ELR (cell line): ENCODE data around the gene ZNF133.
"Not testable (repeated sequence)": the region's sequence is repeated elsewhere in the genome, so short reads cannot be mapped to it uniquely, and the experiment has no call there.

Experiments
- DNase-seq: peaks from one replicate; pipeline ENCODE4 v3.0.0-alpha.2; 2015; ENCODE audit warnings: low read depth

Gene ZNF133

DNA sequence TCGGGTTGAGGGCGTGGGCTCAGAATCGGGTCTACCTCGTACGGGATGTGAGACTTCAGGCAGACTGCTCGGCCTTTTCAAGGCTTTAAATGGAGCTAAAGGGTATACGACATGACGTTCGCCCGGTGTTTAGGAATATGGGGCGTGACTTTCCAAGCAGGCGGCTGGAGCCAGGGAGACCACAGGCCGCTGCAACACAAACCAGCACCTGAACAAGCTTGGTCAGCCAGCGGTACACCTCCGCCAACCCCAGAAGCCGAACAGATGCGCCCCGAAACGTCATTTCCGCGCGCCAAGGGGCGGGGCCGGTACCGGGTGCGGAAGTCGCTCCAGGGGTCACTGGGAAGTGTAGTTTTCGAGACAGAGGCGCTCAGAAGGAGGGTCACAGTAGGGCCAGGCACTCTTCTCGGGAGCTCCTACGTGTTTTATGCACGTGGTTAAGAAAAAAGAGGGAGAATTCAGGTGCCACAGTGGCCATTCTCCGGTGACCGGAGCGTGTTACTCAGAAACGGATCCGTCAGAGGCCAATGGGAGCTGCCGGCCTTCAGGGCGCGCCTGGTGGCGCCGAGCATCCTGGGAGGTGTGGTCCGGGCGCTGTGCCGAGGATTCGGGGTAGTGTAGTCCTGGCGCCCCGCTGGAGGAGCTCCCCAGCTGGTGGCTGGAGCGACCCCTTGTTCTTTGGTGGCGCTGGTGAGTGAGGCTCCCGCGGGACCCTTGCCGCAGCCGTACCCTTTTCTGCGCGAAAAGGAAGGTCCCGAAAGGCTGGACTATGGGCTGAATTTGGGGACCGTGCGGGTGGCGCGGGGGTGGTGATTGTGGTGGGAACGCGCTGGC is at the start of gene ZNF133:
ZNF133 (plus strand) TSS at position 613 of the 834 bp plus-strand sequence. CDS start 17,160 bp downstream, outside the sequence.
- DNase-seq, result peak; percentile 91

- DNase-seq, result no peak
Observed at GRCh38 chr20:18240997-18241396, 47.3 kb upstream of the ZNF133 start.

- no peak for DNase-seq
Observed at GRCh38 chr20:18243802-18244201, 44.5 kb upstream of the ZNF133 start.

DNA sequence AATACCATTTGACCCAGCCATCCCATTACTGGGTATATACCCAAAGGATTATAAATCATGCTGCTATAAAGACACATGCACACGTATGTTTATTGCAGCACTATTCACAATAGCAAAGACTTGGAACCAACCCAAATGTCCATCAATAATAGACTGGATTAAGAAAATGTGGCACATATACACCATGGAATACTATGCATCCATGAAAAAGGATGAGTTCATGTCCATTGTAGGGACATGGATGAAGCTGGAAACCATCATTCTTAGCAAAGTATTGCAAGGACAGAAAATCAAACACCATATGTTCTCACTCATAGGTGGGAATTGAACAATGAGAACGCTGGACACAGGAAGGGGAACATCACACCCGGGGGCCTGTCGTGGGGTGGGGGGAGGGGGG is 39.8 kb upstream of the ZNF133 start:
- DNase-seq, result not testable (repeated sequence)

DNA sequence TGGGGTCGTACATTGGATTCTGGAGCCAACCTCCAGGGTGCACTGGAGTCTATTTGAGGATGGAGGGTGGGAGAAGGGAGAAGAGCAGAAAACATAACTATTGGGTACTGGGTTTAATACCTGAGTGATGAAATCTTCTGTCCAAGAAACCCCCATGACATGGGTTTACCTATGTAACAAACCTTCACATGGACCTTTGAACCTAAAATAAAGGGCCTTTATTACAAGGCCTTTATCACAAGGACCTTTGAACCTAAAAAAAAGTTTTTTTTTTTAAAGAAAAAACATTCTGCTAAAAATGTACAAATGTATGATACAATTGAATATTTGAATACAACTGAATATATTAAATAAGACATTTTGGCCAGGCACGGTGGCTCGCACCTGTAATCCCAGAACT is 38.1 kb upstream of the ZNF133 start:
- DNase-seq, result no peak

GRCh38 chr20:18252597-18253451 is 35.5 kb upstream of the ZNF133 start:
- DNase-seq, result peak; percentile 3

DNA sequence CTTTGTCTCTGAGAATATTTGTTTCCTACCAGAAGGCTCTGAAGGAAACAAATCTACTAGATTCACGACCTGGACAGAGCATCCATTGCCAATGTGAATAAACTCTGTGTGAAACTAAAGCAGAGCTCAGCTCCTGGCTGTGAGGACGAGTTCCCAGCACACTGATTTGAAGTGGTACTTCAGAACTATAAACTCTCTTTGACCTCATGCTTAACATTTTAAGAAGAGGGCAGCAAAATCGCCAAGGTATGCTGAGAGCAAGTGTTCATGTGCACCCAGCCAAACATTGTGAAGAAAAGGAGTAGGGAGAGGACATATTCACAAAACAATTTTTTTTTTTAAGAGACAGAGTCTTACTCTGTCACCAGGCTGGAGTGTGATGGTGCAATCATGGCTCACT is 33.7 kb upstream of the ZNF133 start:
- DNase-seq, result no peak

GRCh38 chr20:18255526-18255925 is 32.8 kb upstream of the ZNF133 start:
- DNase-seq, result no peak

GRCh38 chr20:18256440-18257090 is 31.8 kb upstream of the ZNF133 start:
- DNase-seq, result no peak

DNA sequence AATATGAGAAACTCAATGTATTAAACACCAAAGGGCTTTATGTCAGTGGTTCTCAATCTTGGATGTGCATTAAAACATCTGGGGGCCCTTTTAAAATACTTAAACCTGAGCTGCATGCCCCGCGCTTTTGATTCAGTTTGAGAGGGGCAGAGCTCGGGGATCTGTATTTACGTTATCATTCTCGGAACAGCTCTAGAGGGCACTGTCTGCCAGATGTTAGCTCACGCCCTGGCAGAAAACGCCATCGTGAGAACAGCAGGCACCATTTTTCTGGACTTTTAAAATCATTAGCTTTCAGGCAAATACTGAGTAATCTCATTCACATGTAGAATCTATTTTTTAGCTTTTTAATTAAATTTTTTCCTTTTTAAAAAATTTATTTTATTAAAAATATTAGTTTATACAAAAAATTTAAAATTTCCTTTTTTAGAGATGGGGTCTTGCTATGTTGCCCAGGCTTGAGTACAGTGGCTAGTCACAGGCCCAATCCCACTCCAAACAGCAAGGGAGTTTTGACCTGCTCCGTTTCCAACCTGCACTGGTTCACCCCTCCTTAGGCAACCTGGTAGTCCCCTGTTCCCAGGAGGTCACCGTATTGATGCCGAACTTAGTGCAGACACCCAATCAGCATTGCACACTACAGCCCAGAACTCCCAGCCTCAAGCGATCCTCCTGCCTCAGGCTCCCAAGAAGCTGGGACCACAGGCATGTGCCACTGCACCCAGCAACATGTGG is 30.0 kb upstream of the ZNF133 start:
- DNase-seq, result peak; percentile 17

DNA sequence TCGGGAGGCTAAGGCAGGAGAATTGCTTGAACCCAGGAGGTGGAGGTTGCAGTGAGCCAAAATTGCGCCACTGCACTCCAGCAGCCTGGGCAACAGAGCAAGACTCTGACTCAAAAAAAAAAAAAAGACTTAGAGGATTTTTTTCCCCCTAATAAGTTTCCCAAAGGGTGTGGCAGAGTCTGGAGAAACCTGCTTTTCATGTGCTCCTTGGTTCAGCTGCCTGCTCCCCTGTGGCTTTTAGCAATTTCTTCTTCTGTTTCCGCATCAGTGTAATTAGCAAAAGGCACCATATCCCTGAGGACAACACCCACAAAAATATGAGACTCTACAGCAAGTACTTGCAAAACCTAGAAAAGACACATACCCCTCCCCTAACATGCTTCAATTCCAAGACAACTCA is 28.6 kb upstream of the ZNF133 start:
- DNase-seq, result no peak

DNA sequence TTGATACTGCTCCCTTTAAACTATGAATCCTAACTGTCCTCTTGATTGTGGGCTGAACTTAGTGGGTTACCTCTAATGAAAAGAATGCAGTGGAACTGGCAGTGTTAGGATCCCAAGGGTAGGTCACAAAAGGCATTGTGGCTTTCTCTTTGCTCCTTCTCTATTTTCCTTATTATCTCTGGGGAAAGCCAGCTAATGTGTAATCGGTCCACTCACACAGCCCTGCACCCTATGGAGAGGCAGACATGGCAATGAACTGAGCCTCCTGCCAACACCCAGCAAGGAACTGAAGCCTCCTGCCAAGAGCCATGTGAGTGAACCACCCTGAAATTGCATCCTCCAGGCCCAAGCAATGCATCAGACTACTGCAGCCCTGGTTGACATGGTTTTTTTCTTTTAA is 24.6 kb upstream of the ZNF133 start:
- no peak for DNase-seq

DNA sequence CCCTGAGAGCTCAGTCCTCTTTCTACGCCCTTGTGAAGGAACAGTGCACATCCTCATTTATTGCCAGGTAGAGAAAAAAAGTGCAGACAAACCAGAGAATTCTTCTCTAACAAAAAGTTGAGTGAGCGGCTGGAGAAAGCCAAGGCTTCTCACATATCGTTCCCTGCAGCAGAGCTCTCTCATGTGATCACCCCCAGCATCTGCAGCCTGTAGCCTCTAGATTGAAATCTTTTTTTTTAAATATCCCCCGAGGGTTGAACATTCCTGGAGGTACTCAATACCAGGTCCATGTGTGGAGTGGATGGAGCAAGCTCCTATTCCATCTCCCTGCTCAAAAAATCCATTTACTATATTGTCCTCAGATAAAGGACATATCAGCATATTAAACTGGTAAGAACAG is 22.9 kb upstream of the ZNF133 start:
- DNase-seq, result no peak

DNA sequence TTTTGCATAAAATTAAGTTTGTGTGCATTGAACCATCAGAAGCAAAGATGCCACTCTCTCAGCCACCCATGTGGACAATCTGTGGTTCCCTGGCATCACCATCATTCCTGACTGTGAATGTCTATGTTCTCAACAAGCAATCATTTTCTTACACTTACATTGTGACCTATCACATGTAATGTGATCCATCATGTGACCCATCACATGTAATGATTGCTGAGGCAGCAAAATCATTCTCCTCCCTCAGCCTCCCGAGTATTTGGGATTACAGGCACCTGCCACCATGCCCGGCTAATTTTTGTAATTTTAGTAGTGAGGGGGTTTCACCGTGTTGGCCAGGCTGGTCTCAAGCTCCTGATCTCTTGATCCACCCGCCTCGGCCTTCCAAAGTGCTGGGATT is 22.0 kb upstream of the ZNF133 start:
- no peak for DNase-seq

DNA sequence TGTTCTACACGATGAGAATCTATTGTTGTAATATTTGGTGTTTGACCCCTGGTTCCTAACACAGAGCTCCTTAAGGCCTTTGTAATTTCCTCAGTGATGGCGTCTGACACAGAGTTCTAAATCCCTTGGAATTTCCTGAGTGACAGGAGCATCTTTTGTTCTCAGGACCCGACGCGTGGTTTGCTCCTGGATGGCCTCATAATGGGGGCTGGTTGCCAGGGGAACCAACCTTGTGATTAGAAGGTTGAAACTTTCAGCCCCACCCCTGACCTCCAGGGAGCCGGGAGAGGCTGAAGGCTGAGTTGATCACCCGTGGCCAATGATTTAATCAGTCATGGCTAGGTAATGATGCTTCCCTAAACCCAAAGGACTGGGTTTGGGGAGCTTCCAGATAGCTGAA is 20.5 kb upstream of the ZNF133 start:
- DNase-seq, result no peak

DNA sequence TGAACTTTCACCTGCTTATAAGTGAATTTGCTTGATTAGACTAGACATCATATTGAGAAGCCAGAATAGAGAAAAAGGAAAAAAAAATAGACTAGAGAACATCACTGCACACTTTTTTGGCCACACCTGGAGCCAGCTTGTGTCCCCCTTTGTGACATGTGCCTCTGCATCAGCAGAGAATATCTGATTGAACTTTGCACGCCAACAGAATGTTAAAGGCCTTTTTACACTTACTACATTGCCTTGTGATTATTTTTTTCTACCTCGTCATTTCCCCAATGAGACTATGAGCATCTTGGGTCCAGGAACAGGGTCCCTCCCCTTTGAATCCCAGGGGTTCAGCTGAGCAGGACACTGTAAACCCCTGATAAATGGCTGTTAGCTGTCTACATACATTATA is 17.2 kb upstream of the ZNF133 start:
- no peak for DNase-seq

DNA sequence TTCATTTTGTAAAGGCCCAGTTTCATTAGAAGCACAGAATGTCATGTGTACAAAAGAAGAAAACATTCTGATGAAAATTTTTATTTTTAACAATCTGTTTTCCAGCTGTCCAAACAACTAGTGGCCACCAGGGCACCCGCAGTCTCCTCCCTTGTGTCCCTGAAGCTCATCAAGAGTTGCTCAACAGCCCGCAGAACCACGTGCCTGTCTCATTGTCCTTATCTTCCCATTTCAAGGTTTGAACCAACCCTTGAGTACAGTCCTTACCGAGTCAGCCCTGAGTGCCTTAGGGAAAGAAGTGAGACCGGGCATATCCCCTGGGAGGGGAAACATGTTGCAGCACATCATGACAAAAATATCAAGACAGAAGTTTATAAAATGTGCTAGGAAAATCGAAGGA is 15.9 kb upstream of the ZNF133 start:
- DNase-seq, result peak; percentile 35

- DNase-seq, result no peak
Observed at GRCh38 chr20:18273738-18274137, 14.6 kb upstream of the ZNF133 start.

DNA sequence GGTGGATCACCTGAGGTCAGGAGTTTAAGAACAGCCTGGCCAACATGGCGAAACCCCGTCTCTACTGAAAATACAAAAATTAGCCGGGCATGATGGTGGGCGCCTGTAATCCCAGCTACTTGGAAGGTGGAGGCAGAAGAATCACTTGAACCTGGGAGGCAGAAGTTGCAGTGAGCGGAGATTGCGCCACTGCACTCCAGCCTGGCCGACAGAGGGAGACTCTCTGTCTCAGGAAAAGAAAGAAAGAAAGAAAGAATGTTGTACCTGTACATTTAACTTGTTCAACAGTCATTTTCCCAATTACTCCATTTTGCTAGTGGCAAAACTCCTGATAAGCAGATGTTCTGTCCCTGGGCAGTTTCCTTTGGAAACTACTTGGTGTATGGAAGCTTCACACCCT is 12.4 kb upstream of the ZNF133 start:
- not testable (repeated sequence) for DNase-seq

DNA sequence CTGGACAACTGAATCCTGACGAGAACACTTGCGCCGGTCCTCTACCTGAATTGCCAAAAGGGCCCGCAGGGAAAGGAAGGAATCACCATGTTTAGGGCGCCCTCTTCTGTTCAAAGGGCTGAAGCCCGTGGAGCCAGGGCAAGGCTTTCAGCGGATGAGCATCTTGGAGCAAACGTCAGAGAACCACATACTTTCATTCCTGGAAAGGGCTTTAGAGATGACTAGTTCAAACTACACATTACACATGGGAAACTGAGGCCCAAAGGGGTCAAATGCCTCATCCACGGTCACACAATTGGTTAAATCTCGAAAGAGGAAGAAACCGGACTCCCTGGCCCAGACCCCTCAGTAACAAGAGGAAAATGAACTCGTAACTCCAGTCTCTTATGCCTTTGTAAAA is 11.5 kb upstream of the ZNF133 start:
- DNase-seq, result peak; percentile 78

- peak; percentile 45 for DNase-seq
Observed at GRCh38 chr20:18279242-18279641, 9.1 kb upstream of the ZNF133 start.
